ENCODE results near the gene RHEB. TPM values are rescaled to one million over a fixed set of nuclear protein-coding genes. Genes with fewer than 3 reads are reported as not detected.

The RHEB gene
- polyA plus RNA-seq, 1 experiment: 154 TPM

DNA sequence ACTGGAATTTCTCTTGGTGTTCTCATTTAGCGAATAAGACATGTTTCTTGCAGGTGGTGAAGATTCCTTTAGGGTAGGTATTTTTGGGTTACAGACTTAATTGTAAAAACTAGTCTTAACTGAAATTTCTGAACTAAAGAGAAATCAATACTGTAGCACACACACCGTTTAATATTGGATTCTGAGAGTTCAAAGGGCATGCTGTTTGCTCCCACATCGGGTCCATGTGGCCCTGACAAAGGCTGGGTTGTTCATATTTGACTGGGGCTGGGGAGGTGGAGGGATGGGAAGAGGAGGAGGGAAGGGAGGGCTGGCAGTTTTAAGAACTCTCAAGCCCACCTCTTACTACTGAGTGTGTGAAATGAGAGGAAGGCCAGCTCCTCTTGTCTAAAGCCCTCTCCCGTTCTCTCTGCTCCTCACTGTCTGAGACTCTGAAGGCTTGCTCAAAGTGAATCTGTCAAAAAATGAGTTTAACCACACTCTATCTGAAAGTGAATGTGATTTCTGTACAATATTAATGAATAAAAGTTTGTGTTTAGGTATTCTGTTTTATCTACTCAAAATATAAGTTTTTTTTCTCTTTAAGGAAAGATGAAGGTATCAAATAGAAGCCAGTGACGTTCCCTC, 40.0 kb upstream of the RHEB start:
- POLR2A ChIA-PET: no interaction called here
- Histone ChIP-seq H3K4me3 (ENCODE audit: low read depth, low read length) (no peak overlapping the region), H3K9me3 (ENCODE audit: control insufficient read depth, insufficient read depth, low read length) (no peaks in the 10 kb centered on the region; the same call in 1 of the 2 replicates), H3K27ac (ENCODE audit: low read depth, low read length) (no peak overlapping the region), H3K27me3 (ENCODE audit: control insufficient read depth, insufficient read depth, low read length) (no peaks in the 10 kb centered on the region)
- CTCF ChIA-PET: interaction anchor here (1.0 kb wide), 1 partner anchor 11 kb away, joined by 4 read pairs; no protein-coding TSS in a partner anchor
- TF ChIP-seq, protein P1, sequence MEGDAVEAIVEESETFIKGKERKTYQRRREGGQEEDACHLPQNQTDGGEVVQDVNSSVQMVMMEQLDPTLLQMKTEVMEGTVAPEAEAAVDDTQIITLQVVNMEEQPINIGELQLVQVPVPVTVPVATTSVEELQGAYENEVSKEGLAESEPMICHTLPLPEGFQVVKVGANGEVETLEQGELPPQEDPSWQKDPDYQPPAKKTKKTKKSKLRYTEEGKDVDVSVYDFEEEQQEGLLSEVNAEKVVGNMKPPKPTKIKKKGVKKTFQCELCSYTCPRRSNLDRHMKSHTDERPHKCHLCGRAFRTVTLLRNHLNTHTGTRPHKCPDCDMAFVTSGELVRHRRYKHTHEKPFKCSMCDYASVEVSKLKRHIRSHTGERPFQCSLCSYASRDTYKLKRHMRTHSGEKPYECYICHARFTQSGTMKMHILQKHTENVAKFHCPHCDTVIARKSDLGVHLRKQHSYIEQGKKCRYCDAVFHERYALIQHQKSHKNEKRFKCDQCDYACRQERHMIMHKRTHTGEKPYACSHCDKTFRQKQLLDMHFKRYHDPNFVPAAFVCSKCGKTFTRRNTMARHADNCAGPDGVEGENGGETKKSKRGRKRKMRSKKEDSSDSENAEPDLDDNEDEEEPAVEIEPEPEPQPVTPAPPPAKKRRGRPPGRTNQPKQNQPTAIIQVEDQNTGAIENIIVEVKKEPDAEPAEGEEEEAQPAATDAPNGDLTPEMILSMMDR (IDR thresholded peaks at IDR 0.05; ENCODE audit: low read depth, low read length): no peak
- DNase-seq (ENCODE audit: low read depth, low spot score): no peak

DNA sequence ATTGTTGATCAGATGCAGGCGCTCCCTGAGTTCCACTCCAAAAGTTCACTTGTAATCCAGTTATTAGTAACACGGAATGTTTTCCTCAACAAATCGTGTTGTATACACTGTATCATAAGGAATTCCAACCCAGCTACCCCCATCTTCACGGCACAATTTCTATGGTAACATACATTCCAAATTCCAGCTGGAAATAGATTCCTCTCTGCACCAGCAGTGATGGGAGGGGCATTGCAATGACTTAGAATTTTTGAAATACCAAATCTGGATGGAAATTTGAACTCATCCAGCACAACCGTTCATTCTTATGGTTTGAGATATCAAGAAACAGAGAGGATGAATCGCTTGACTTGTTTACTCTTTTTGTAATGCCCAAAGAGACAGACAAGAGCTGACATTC, 38.9 kb upstream of the RHEB start:
- ChIA-PET CTCF (interaction anchor here (1.2 kb wide), 1 partner anchor 178 kb away, joined by 5 read pairs; no protein-coding TSS in a partner anchor), POLR2A (interaction anchor here (0.7 to 1.9 kb wide), 6 partner anchors 8 to 98 kb away, joined by 3 to 8 read pairs (median 4); partner anchors contain the start of gene RHEB)
- Histone ChIP-seq H3K27ac (ENCODE audit: low read depth, low read length) (peak overlapping the region; percentile 91), H3K4me3 (ENCODE audit: low read depth, low read length) (no peak overlapping the region), H3K27me3 (ENCODE audit: control insufficient read depth, insufficient read depth, low read length) (no peaks in the 10 kb centered on the region), H3K9me3 (ENCODE audit: control insufficient read depth, insufficient read depth, low read length) (no peaks in the 10 kb centered on the region; the same call in 1 of the 2 replicates)
- DNase-seq (ENCODE audit: low read depth, low spot score): peak; percentile 74
- TF ChIP-seq, protein P1 (IDR thresholded peaks at IDR 0.05; ENCODE audit: low read depth, low read length): no peak

DNA sequence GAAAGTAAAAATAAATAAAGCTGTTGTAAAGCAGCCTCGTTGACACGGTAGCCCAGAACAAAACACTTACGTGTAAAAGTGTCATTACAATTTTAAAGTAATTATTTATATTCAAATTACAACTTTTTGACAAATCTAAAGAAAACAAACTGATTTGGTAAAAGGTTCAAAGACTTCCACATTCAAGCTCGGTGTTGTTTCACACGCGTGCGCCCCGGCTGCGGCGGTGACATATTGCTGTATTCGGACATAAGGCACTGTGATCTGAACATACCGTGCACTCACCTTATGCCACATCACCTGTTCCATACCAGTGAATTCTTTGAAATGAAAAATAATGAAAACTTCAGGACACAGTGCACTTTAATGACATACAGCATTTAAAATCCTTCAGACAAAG, 36.9 kb upstream of the RHEB start:
- ChIA-PET CTCF (interaction anchor here (1.7 to 2.2 kb wide), 2 partner anchors 108 to 202 kb away, joined by 5 to 9 read pairs; no protein-coding TSS in a partner anchor), POLR2A (no interaction called here)
- Histone ChIP-seq H3K27ac (ENCODE audit: low read depth, low read length) (no peak overlapping the region), H3K27me3 (ENCODE audit: control insufficient read depth, insufficient read depth, low read length) (no peaks in the 10 kb centered on the region), H3K9me3 (ENCODE audit: control insufficient read depth, insufficient read depth, low read length) (no peaks in the 10 kb centered on the region; the same call in 1 of the 2 replicates), H3K4me3 (ENCODE audit: low read depth, low read length) (no peak overlapping the region)
- TF ChIP-seq, protein P1 (IDR thresholded peaks at IDR 0.05; ENCODE audit: low read depth, low read length): no peak
- no peak for DNase-seq (ENCODE audit: low read depth, low spot score)

DNA sequence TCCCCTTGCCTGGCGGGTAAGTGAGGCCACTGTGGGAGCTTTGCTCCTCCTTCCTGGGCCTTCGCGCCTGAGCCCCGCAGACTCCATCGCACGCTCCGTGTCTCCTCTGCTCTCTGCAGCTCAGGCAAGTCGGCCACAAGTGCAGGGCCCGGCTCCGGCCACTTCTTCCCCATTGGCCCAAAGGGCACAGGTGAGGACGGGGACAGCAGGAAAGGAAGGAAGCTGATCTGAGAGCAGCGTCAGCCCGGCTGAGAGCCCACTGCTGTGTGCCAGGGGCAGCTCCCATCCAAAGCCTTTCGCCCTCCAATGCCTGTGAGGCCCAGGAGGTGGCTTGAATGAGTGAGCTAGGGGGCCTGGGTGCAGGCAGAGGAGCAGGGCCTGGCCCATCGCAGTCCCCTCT, 33.7 kb upstream of the RHEB start:
- H3K27ac ChIP-seq (ENCODE audit: low read depth, low read length): no peak overlapping the region
- H3K27me3 ChIP-seq (ENCODE audit: control insufficient read depth, insufficient read depth, low read length): peaks cover 2% of the 10 kb centered on the region
- DNase-seq (ENCODE audit: low read depth, low spot score): no peak
- no peak overlapping the region for H3K4me3 ChIP-seq (ENCODE audit: low read depth, low read length)
- TF ChIP-seq, protein P1 (IDR thresholded peaks at IDR 0.05; ENCODE audit: low read depth, low read length): no peak
- CTCF ChIA-PET: no interaction called here
- H3K9me3 ChIP-seq (ENCODE audit: control insufficient read depth, insufficient read depth, low read length): no peaks in the 10 kb centered on the region; the same call in 1 of the 2 replicates
- POLR2A ChIA-PET: no interaction called here

DNA sequence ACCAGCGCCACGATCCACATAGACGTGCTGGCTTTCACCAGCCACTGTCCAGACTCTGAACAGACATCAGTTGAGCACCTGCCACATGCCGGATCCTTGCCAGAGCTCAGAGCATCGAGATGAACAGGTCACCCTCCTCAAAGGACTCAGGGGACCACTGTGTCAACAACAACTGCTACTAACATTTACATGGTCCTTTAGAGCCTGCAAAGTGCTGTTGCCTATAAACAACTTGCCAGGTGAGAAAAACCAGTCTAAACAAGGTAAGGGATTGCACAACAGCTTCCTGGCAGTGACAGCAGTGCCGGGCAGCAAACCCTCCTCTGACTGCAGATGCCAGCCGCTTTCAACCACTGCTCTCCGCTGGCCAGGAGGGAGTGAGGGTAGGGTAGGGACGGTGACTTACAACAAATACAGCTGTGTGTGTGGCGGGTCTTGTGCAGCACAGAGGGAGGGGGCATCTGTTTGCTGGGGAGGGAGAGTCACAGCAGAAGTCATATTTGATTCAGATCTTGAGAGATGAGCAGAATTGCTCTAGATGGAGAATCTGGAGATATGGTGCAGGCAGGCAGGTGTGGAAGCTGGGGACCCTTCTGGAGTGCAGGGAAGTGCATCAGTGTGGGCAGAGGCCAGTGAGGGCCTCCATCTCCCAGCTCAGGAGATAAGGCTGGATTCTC, 32.8 kb upstream of the RHEB start:
- no peak for DNase-seq (ENCODE audit: low read depth, low spot score)
- no peak overlapping the region for H3K27ac ChIP-seq (ENCODE audit: low read depth, low read length)
- H3K4me3 ChIP-seq (ENCODE audit: low read depth, low read length): no peak overlapping the region
- POLR2A ChIA-PET: no interaction called here
- no peaks in the 10 kb centered on the region; the same call in 1 of the 2 replicates for H3K9me3 ChIP-seq (ENCODE audit: control insufficient read depth, insufficient read depth, low read length)
- TF ChIP-seq, protein P1 (IDR thresholded peaks at IDR 0.05; ENCODE audit: low read depth, low read length): no peak
- peaks cover 2% of the 10 kb centered on the region for H3K27me3 ChIP-seq (ENCODE audit: control insufficient read depth, insufficient read depth, low read length)
- CTCF ChIA-PET: interaction anchor here (0.6 to 1.5 kb wide), 3 partner anchors 206 to 267 kb away, joined by 3 to 4 read pairs (median 3); no protein-coding TSS in a partner anchor

Measured in AG04450 (cell line).